ENCODE results near the gene NATD1. TPM values are rescaled to one million over a fixed set of nuclear protein-coding genes. Genes with fewer than 3 reads are reported as not detected.

The NATD1 gene
- total RNA-seq, 1 experiment from 2014 or later = 3.1 TPM

DNA sequence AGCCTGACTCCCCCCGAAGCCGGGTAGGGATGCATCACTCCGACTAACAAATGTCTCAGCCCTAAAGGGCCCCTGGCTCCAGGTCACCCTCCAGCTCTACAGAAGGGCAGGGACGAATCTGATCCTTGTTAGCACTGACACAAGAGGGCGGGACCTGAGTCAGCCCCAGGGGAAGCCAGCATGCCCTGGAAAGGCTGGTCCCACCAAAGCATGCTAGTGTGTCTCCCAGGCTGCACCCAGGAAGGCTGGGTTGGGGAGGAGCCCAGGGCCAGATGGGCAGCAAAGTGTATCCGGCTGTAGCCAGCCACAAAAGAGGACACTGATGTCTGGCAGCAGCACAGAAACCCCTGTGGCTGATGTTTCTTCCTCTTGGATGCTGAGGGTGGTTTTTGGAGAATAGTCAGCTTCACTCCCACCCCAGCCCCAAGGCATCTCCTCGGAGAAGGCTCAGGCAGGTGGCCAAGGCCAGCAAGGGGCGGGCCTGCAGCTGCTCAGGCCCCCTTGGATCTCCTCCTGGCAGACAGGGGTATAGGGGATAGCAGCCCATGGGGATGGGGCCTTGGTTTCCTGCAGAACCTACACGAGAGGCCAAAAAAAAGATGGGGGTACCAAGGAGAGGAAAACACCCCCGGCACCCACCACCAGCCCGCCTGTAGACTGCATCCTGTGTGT is 11.0 kb downstream of the NATD1 start:
- Histone ChIP-seq H3K27me3 (ENCODE audit: insufficient read depth, low read length) (no peaks in the 10 kb centered on the region), H3K9ac (ENCODE audit: low read length) (no peak overlapping the region), H3K9me2 (ENCODE audit: insufficient read depth) (no peaks in the 10 kb centered on the region), H3K9me3 (ENCODE audit: control insufficient read depth in 1 of 2, insufficient read depth in 1 of 2, low read depth in 1 of 2, low read length in 2 of 2) (no peaks in the 10 kb centered on the region), H3K27ac (ENCODE audit: low read depth, low read length) (no peak overlapping the region), H3K79me2 (ENCODE audit: insufficient read depth, low read length) (no peaks in the 10 kb centered on the region), H4K20me1 (ENCODE audit: insufficient read depth) (no peaks in the 10 kb centered on the region), H3K36me3 (ENCODE audit: control insufficient read depth in 1 of 2, insufficient read depth in 2 of 2, low read length in 2 of 2) (no peaks in the 10 kb centered on the region), H3K4me2 (ENCODE audit: low read length) (no peak overlapping the region), H3K4me3 (replicated peaks in 1 of 2; ENCODE audit: low read depth in 1 of 2, low read length in 2 of 2) (no peak overlapping the region), H3K4me1 (ENCODE audit: control insufficient read depth in 1 of 2, insufficient read depth in 2 of 2, low read length in 2 of 2) (no peaks in the 10 kb centered on the region), H2AFZ (ENCODE audit: low read depth, low read length, poor library complexity, severe bottlenecking) (no peak overlapping the region)
- RAD21 ChIA-PET (ENCODE audit: low non-redundant PET in 1 of 2, low total read pairs in 2 of 2, uncharacterized antibody in 2 of 2, unreplicated experiment in 2 of 2) = no interaction called here
- intact Hi-C loops (cut with micrococcal nuclease) = no loop called here
- no TSS peak for BruUV-seq (replicated peaks)
- TF ChIP-seq CBX3 (IDR thresholded peaks at IDR 0.05; ENCODE audit: low read depth) (no peak), JUND (IDR thresholded peaks at IDR 0.05) (no peak), SIN3A (IDR thresholded peaks at IDR 0.05; ENCODE audit: low read depth) (no peak)
- POLR2A ChIA-PET = no interaction called here
- CTCF ChIA-PET = no interaction called here
- ATAC-seq (no peak), DNase-seq (ENCODE audit: low read depth, low spot score) (no peak)

- Histone ChIP-seq H3K4me1 (ENCODE audit: control insufficient read depth in 1 of 2, insufficient read depth in 2 of 2, low read length in 2 of 2) (no peaks in the 10 kb centered on the region), H3K4me3 (replicated peaks in 1 of 2; ENCODE audit: low read depth in 1 of 2, low read length in 2 of 2) (no peak overlapping the region), H3K9me2 (ENCODE audit: insufficient read depth) (no peaks in the 10 kb centered on the region), H3K27me3 (ENCODE audit: insufficient read depth, low read length) (no peaks in the 10 kb centered on the region), H3K79me2 (ENCODE audit: insufficient read depth, low read length) (no peaks in the 10 kb centered on the region), H3K9ac (ENCODE audit: low read length) (no peak overlapping the region), H3K27ac (ENCODE audit: low read depth, low read length) (no peak overlapping the region), H2AFZ (ENCODE audit: low read depth, low read length, poor library complexity, severe bottlenecking) (no peak overlapping the region), H3K36me3 (ENCODE audit: control insufficient read depth in 1 of 2, insufficient read depth in 2 of 2, low read length in 2 of 2) (no peaks in the 10 kb centered on the region), H3K9me3 (ENCODE audit: control insufficient read depth in 1 of 2, insufficient read depth in 1 of 2, low read depth in 1 of 2, low read length in 2 of 2) (no peaks in the 10 kb centered on the region), H3K4me2 (ENCODE audit: low read length) (no peak overlapping the region), H4K20me1 (ENCODE audit: insufficient read depth) (no peaks in the 10 kb centered on the region)
- no TSS peak for BruUV-seq (replicated peaks)
- POLR2A ChIA-PET = no interaction called here
- intact Hi-C loops (cut with micrococcal nuclease) = no loop called here
- RAD21 ChIA-PET (ENCODE audit: low non-redundant PET in 1 of 2, low total read pairs in 2 of 2, uncharacterized antibody in 2 of 2, unreplicated experiment in 2 of 2) = no interaction called here
- CTCF ChIA-PET = no interaction called here
- DNase-seq (ENCODE audit: low read depth, low spot score) = no peak
- no peak for ATAC-seq
- TF ChIP-seq ATF3 (IDR thresholded peaks at IDR 0.05) = no peak
- TF ChIP-seq, protein P1, sequence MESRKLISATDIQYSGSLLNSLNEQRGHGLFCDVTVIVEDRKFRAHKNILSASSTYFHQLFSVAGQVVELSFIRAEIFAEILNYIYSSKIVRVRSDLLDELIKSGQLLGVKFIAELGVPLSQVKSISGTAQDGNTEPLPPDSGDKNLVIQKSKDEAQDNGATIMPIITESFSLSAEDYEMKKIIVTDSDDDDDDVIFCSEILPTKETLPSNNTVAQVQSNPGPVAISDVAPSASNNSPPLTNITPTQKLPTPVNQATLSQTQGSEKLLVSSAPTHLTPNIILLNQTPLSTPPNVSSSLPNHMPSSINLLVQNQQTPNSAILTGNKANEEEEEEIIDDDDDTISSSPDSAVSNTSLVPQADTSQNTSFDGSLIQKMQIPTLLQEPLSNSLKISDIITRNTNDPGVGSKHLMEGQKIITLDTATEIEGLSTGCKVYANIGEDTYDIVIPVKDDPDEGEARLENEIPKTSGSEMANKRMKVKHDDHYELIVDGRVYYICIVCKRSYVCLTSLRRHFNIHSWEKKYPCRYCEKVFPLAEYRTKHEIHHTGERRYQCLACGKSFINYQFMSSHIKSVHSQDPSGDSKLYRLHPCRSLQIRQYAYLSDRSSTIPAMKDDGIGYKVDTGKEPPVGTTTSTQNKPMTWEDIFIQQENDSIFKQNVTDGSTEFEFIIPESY (IDR thresholded peaks at IDR 0.05; ENCODE audit: extremely low read depth, insufficient replicate concordance, low read length) = no peak
- no peak for TF ChIP-seq CBX3 (IDR thresholded peaks at IDR 0.05; ENCODE audit: low read depth)
- no peak for TF ChIP-seq ZNF274 (IDR thresholded peaks at IDR 0.05; ENCODE audit: low read depth, low read length)
- no peak for TF ChIP-seq CTCF (IDR thresholded peaks at IDR 0.05 in 2 of 3, conservative IDR thresholded peaks at IDR 0.05 in 1 of 3; ENCODE audit: borderline replicate concordance in 1 of 3, insufficient read depth in 1 of 3, low read depth in 2 of 3, low read length in 2 of 3)
- no peak for TF ChIP-seq JUND (IDR thresholded peaks at IDR 0.05)
- TF ChIP-seq EGR1 (IDR thresholded peaks at IDR 0.05; ENCODE audit: low read depth) = no peak
- no peak for TF ChIP-seq RAD21 (IDR thresholded peaks at IDR 0.05; ENCODE audit: low read depth)
- no peak for TF ChIP-seq REST (IDR thresholded peaks at IDR 0.05; ENCODE audit: low read depth)
- TF ChIP-seq TCF7L2 (IDR thresholded peaks at IDR 0.05; ENCODE audit: borderline replicate concordance, extremely low read depth, insufficient read depth, insufficient read length) = no peak
- TF ChIP-seq ZFX (IDR thresholded peaks at IDR 0.05) = no peak
- no peak for TF ChIP-seq SIN3A (IDR thresholded peaks at IDR 0.05; ENCODE audit: low read depth)
Observed at GRCh38 chr17:21241564-21241963, 11.6 kb downstream of the NATD1 start.
